IMR-90 (cell line): Measurements from ENCODE around the gene MAPKAPK2. TPM values are rescaled to one million over a fixed set of nuclear protein-coding genes. Genes with fewer than 3 reads are reported as not detected.

ENCODE experiments used
- ATAC-seq: fragments of 200-7000 bp; cut with Tn5 transposase; 2 replicates; pipeline ENCODE4 v1.9.1; 2020; ENCODE audit warnings: low read depth, mild to moderate bottlenecking, moderate library complexity
- BruUV-seq: library from RNA; stranded (reverse); fragments of 400-500 nt; replicated peaks from 2 replicates; lab custom pipeline; 2021; lab: Mats Ljungman, UMichigan
- CTCF ChIA-PET: fragments of 300-600 bp; formaldehyde crosslinking; extraction: SDS; loops from one replicate; lab custom pipeline; 2021; ENCODE audit warnings: antibody characterized with exemption; lab: Yijun Ruan, JAX
- POLR2A ChIA-PET: fragments of 300-600 bp; sonication (Branson Sonifier 250); formaldehyde crosslinking; loops from one replicate; lab custom pipeline; 2022; ENCODE audit warnings: antibody characterized with exemption; ENCODE audit not compliant: unreplicated experiment; lab: Charles Lee
- DNase-seq: peaks from one replicate; pipeline ENCODE4 v3.0.0; 2013
- H2AFZ ChIP-seq: replicated peaks from 2 replicates; pipeline ENCODE3; 2013; ENCODE audit warnings: low read length, mild to moderate bottlenecking; ENCODE audit not compliant: poor library complexity
- H2AK5ac ChIP-seq: 2 replicates; pipeline ENCODE4 v1.6.1; 2013; ENCODE audit warnings: low read depth, low read length, inconsistent platforms
- H2AK9ac ChIP-seq: replicated peaks from 2 replicates; pipeline ENCODE3; 2013; ENCODE audit warnings: mild to moderate bottlenecking, low read depth, low read length, moderate library complexity; ENCODE audit not compliant: poor library complexity
- H2BK120ac ChIP-seq: 2 replicates; pipeline ENCODE4 v1.6.1; 2013; ENCODE audit warnings: low read depth, low read length, inconsistent platforms
- H2BK15ac ChIP-seq: 3 replicates; pipeline ENCODE4 v1.6.1; 2013; ENCODE audit warnings: low read depth, low read length, inconsistent platforms
- H2BK20ac ChIP-seq: 2 replicates; pipeline ENCODE4 v1.6.1; 2013; ENCODE audit warnings: low read depth, mild to moderate bottlenecking, inconsistent platforms, low read length, moderate library complexity
- H2BK5ac ChIP-seq: 2 replicates; pipeline ENCODE4 v1.6.1; 2013; ENCODE audit warnings: mild to moderate bottlenecking, low read depth, low read length, inconsistent platforms; ENCODE audit not compliant: poor library complexity, severe bottlenecking
- H3K14ac ChIP-seq: replicated peaks from 2 replicates; pipeline ENCODE4 v1.6.1; 2013; ENCODE audit warnings: low read depth, low read length, inconsistent platforms
- H3K18ac ChIP-seq: 2 replicates; pipeline ENCODE4 v1.6.1; 2013; ENCODE audit warnings: low read depth, low read length, control low read depth
- H3K23ac ChIP-seq: 2 replicates; pipeline ENCODE4 v1.6.1; 2013; ENCODE audit warnings: low read depth, low read length, inconsistent platforms
- H3K27ac ChIP-seq: 2 replicates; pipeline ENCODE4 v1.5.1; 2013; ENCODE audit warnings: mild to moderate bottlenecking, control low read depth, low read length; ENCODE audit not compliant: insufficient read depth
- H3K27me3 ChIP-seq: 2 replicates; pipeline ENCODE4 v1.6.1; 2013; ENCODE audit warnings: low read length; ENCODE audit not compliant: control insufficient read depth, insufficient read depth
- H3K36me3 ChIP-seq: 2 replicates; pipeline ENCODE4 v1.6.1; 2013; ENCODE audit warnings: low read length, mixed read lengths; ENCODE audit not compliant: control insufficient read depth, insufficient read depth
- H3K4ac ChIP-seq: 2 replicates; pipeline ENCODE4 v1.6.1; 2013; ENCODE audit warnings: low read depth, low read length, inconsistent platforms
- H3K4me1 ChIP-seq: 2 replicates; pipeline ENCODE4 v1.6.1; 2013; ENCODE audit warnings: low read length, mixed read lengths; ENCODE audit not compliant: control insufficient read depth, insufficient read depth
- H3K4me2 ChIP-seq: 2 replicates; pipeline ENCODE4 v1.6.1; 2013; ENCODE audit warnings: low read depth, mild to moderate bottlenecking, control low read depth, low read length, moderate library complexity
- H3K4me3 ChIP-seq: 2 replicates; pipeline ENCODE4 v1.5.1; 2013; ENCODE audit warnings: low read depth, mild to moderate bottlenecking, control low read depth, low read length, moderate library complexity; ENCODE audit not compliant: insufficient read depth
- H3K56ac ChIP-seq: 2 replicates; pipeline ENCODE4 v1.6.1; 2013; ENCODE audit warnings: low read length, inconsistent platforms; ENCODE audit not compliant: insufficient read depth; ENCODE audit errors: extremely low read depth
- H3K79me1 ChIP-seq, 2 experiments: 2 replicates each; pipeline ENCODE4 v1.6.1; 2013; ENCODE audit warnings: low read length in 2 of 2, inconsistent platforms in 1 of 2, low read depth in 1 of 2
- H3K9ac ChIP-seq: 2 replicates; pipeline ENCODE4 v1.6.1; 2013; ENCODE audit warnings: low read depth, low read length, control low read depth
- H3K9me1 ChIP-seq: 2 replicates; pipeline ENCODE4 v1.6.1; 2013; ENCODE audit warnings: low read length, inconsistent platforms; ENCODE audit not compliant: insufficient read depth
- H3K9me3 ChIP-seq: 2 replicates; pipeline ENCODE4 v1.6.1; 2013; ENCODE audit warnings: low read length; ENCODE audit not compliant: control insufficient read depth, insufficient read depth
- H4K20me1 ChIP-seq: 2 replicates; pipeline ENCODE4 v1.6.1; 2013; ENCODE audit warnings: low read length, inconsistent platforms; ENCODE audit not compliant: insufficient read depth
- H4K5ac ChIP-seq: 2 replicates; pipeline ENCODE4 v1.6.1; 2013; ENCODE audit warnings: mild to moderate bottlenecking, low read depth, low read length, control low read depth
- H4K8ac ChIP-seq, 2 experiments: 2 replicates each; pipeline ENCODE4 v1.6.1; 2013; ENCODE audit warnings: low read depth in 2 of 2, low read length in 2 of 2, control low read depth in 1 of 2, inconsistent platforms in 1 of 2
- H4K91ac ChIP-seq: 2 replicates; pipeline ENCODE4 v1.6.1; 2013; ENCODE audit warnings: low read depth, low read length, inconsistent platforms; ENCODE audit not compliant: insufficient read depth
- CTCF ChIP-seq: conservative IDR thresholded peaks from 2 replicates; pipeline ENCODE4 v1.5.1; 2012; ENCODE audit warnings: mild to moderate bottlenecking, low read depth, low read length, improper control_type of control experiment
- RAD21 ChIP-seq: IDR thresholded peaks from 2 replicates; pipeline ENCODE4 v1.6.1; 2012; ENCODE audit warnings: low read length, improper control_type of control experiment
- RFX5 ChIP-seq: IDR thresholded peaks from 2 replicates; pipeline ENCODE4 v1.8.0; 2012; ENCODE audit warnings: low read depth, mild to moderate bottlenecking, low read length, moderate library complexity
- WGBS, 2 experiments: methylation state at CpG; one replicate each; pipeline versions ENCODE4 v1.1.5 to v1.1.7; 2013; ENCODE audit warnings: missing lambda C conversion rate in 2 of 2; ENCODE audit not compliant: insufficient read length in 1 of 2; ENCODE audit errors: extremely low coverage in 2 of 2; 5-methylcytosine and 5-hydroxymethylcytosine counted together
- dilution Hi-C: fragments of 300-500 bp; cut with HindIII; formaldehyde crosslinking; loops from one replicate; pipeline ENCODE4 v1.14.3; 2018; ENCODE audit warnings: low sequenced_read_pairs; ENCODE audit not compliant: unreplicated experiment
- in situ Hi-C: fragments of 300-500 bp; cut with MboI; formaldehyde crosslinking; loops from 3 replicates; pipeline ENCODE4 v1.14.3; 2019; ENCODE audit warnings: low sequenced_read_pairs, inconsistent platforms, mixed read lengths
- intact Hi-C: fragments of 100-400 bp; cut with micrococcal nuclease; formaldehyde crosslinking; loops from 2 replicates; pipeline ENCODE4 v1.10.0; 2022
- polyA plus RNA-seq, 3 experiments: library from polyadenylated mRNA; depleted of rRNA; stranded (reverse); fragments of >200 nt; gene quantifications; 2 replicates each; pipeline ENCODE4 v1.2.3, GENCODE V29; 2012; ENCODE audit warnings: low replicate concordance in 1 of 3
- total RNA-seq: library from RNA; depleted of rRNA; stranded (reverse); fragments of >200 nt; gene quantifications from 2 replicates; pipeline ENCODE4 v1.2.3, GENCODE V29; 2012

The MAPKAPK2 gene
- total and polyA plus RNA-seq, 2 of the 4 experiments (the other 2 are of a cell fraction): 56.5 to 66.4 TPM

- no peak overlapping the region for H4K91ac ChIP-seq
- no peak overlapping the region for H3K4me3 ChIP-seq
- no peak overlapping the region for H3K18ac ChIP-seq
- ATAC-seq (no peak), DNase-seq (peak; percentile 28)
- H4K20me1 ChIP-seq: peaks cover 14% of the 10 kb centered on the region; the same call in 1 of the 2 replicates
- H2AFZ ChIP-seq: no peak overlapping the region
- CTCF ChIA-PET: interaction anchor here (1.7 kb wide), 1 partner anchor 71 kb away, joined by 7 read pairs; no protein-coding TSS in a partner anchor
- H2AK5ac ChIP-seq: no peak overlapping the region
- no peak overlapping the region for H3K4ac ChIP-seq
- peaks cover 0 to 41% of the 10 kb centered on the region in 2 experiments; a peak in 2 of 4 replicates for H3K79me1 ChIP-seq
- POLR2A ChIA-PET: no interaction called here
- in situ Hi-C loops (loop anchor here (5.0 kb wide), 2 partner anchors 69 to 174 kb away; no protein-coding TSS in a partner anchor), dilution Hi-C loops (no loop called here), intact Hi-C loops (loop anchor here (5.0 to 10.0 kb wide), 2 partner anchors 246 to 764 kb away; no protein-coding TSS in a partner anchor)
- no peak overlapping the region for H4K5ac ChIP-seq
- H3K23ac ChIP-seq: no peak overlapping the region
- H2BK120ac ChIP-seq: no peak overlapping the region
- H2BK20ac ChIP-seq: no peak overlapping the region
- peaks cover 21% of the 10 kb centered on the region for H3K9me1 ChIP-seq
- no peak overlapping the region for H3K4me2 ChIP-seq
- H2AK9ac ChIP-seq: no peak overlapping the region
- no peaks in the 10 kb centered on the region for H3K9me3 ChIP-seq
- no peak overlapping the region for H2BK5ac ChIP-seq
- peaks cover 15% of the 10 kb centered on the region for H3K36me3 ChIP-seq
- TF ChIP-seq RAD21 (peak; percentile 25), CTCF (peak; percentile 33), RFX5 (no peak)
- H2BK15ac ChIP-seq: no peak overlapping the region
- H3K14ac ChIP-seq: no peak overlapping the region
- 20% methylated on average over 1 of the region's 3 CpGs; no CpG with 5 or more reads in 1 of the 2 experiments for WGBS, 2 experiments
- peaks cover 13% of the 10 kb centered on the region for H3K4me1 ChIP-seq
- H3K27ac ChIP-seq: no peak overlapping the region
- no peak overlapping the region for H3K9ac ChIP-seq
- no peak overlapping the region for H4K8ac ChIP-seq
- no peak overlapping the region for H3K56ac ChIP-seq
- H3K27me3 ChIP-seq: no peaks in the 10 kb centered on the region
- BruUV-seq: no TSS peak
These were observed 54.0 kb downstream of the MAPKAPK2 start for GRCh38 chr1:206738370-206739366.
